OCI-LY3 (cell line): ENCODE data around the gene MED12L.

Experiments
- CTCF ChIP-seq: fragments of 200-600, 300-600 bp; sonication (generic); IDR thresholded peaks from 2 replicates; pipeline ENCODE4 v1.5.1; 2014; ENCODE audit warnings: antibody characterized with exemption, low read length, low read depth
- EZH2phosphoT487 ChIP-seq: fragments of 200-600 bp; shearing (Covaris generic); IDR thresholded peaks from 2 replicates; pipeline ENCODE4 v1.6.1; 2018; ENCODE audit warnings: antibody characterized with exemption, mixed run types, low read depth

- TF ChIP-seq CTCF (no peak), EZH2phosphoT487 (no peak)
Measured at GRCh38 chr3:151367448-151367847, 282.0 kb downstream of the MED12L start.
